Activated CD4-positive, alpha-beta T cell treated with anti-CD3 and anti-CD28 coated beads, Interleukin-2, amount 50 U/mL, for 4 hours (primary cell): ENCODE measurements around the gene ANKRD44.
"Not testable (repeated sequence)": the region's sequence is repeated elsewhere in the genome, so short reads cannot be mapped to it uniquely, and the experiment has no call there.

Experiments used
- DNase-seq, 2 experiments: peaks; one replicate each; pipeline ENCODE4 v3.0.0-alpha.2; 2020

Gene ANKRD44

GRCh38 chr2:197256547-197257170 is 53.9 kb downstream of the ANKRD44 start:
- DNase-seq: no peak

GRCh38 chr2:197256021-197256420 is 54.6 kb downstream of the ANKRD44 start:
- no peak for DNase-seq

GRCh38 chr2:197255543-197255942 is 55.0 kb downstream of the ANKRD44 start:
- peak; percentile 38 to 45 for DNase-seq

- no peak for DNase-seq
Observed at GRCh38 chr2:197254776-197255530, 55.6 kb downstream of the ANKRD44 start.

- DNase-seq: no peak
Observed at GRCh38 chr2:197251576-197251975, 59.0 kb downstream of the ANKRD44 start.

GRCh38 chr2:197251163-197251562 is 59.4 kb downstream of the ANKRD44 start:
- DNase-seq: no peak

- DNase-seq: no peak
Observed at GRCh38 chr2:197250084-197250397, 60.5 kb downstream of the ANKRD44 start.

GRCh38 chr2:197249381-197250083 is 61.0 kb downstream of the ANKRD44 start:
- no peak for DNase-seq

- peak; percentile 16 to 24 for DNase-seq
Observed at GRCh38 chr2:197248623-197249022, 62.0 kb downstream of the ANKRD44 start.

GRCh38 chr2:197248001-197248401 is 62.6 kb downstream of the ANKRD44 start:
- DNase-seq: no peak

GRCh38 chr2:197247083-197247482 is 63.5 kb downstream of the ANKRD44 start:
- DNase-seq: no peak

GRCh38 chr2:197245829-197246804 is 64.5 kb downstream of the ANKRD44 start:
- DNase-seq: no peak

- DNase-seq: no peak
Observed at GRCh38 chr2:197244349-197244748, 66.2 kb downstream of the ANKRD44 start.

- DNase-seq: no peak
Observed at GRCh38 chr2:197242719-197243118, 67.9 kb downstream of the ANKRD44 start.

- DNase-seq: no peak
Observed at GRCh38 chr2:197241596-197241995, 69.0 kb downstream of the ANKRD44 start.

GRCh38 chr2:197241153-197241552 is 69.4 kb downstream of the ANKRD44 start:
- no peak for DNase-seq

- no peak for DNase-seq
Observed at GRCh38 chr2:197240421-197241041, 70.0 kb downstream of the ANKRD44 start.

GRCh38 chr2:197240018-197240417 is 70.6 kb downstream of the ANKRD44 start:
- DNase-seq: not testable (repeated sequence)

GRCh38 chr2:197239434-197239833 is 71.1 kb downstream of the ANKRD44 start:
- no peak for DNase-seq

- DNase-seq: no peak
Observed at GRCh38 chr2:197238043-197238365, 72.6 kb downstream of the ANKRD44 start.

GRCh38 chr2:197237291-197238042 is 73.1 kb downstream of the ANKRD44 start:
- DNase-seq: no peak

GRCh38 chr2:197236816-197237215 is 73.8 kb downstream of the ANKRD44 start:
- no peak for DNase-seq
